ENCODE data around the gene KLHL20.
"Not testable (repeated sequence)": the region's sequence is repeated elsewhere in the genome, so short reads cannot be mapped to it uniquely, and the experiment has no call there.

The KLHL20 gene

GRCh38 chr1:173749137-173749536 lies 34.4 kb downstream of the KLHL20 start:
- DNase-seq (ENCODE audit: low spot score) = no peak

GRCh38 chr1:173753830-173754229 lies 39.0 kb downstream of the KLHL20 start:
- DNase-seq (ENCODE audit: low spot score) = no peak

- DNase-seq (ENCODE audit: low spot score) = no peak
These were observed 42.9 kb downstream of the KLHL20 start for GRCh38 chr1:173757666-173758065.

GRCh38 chr1:173758110-173758509 lies 43.3 kb downstream of the KLHL20 start:
- DNase-seq (ENCODE audit: low spot score) = no peak

GRCh38 chr1:173758980-173759379 lies 44.2 kb downstream of the KLHL20 start:
- no peak for DNase-seq (ENCODE audit: low spot score)

GRCh38 chr1:173764331-173764730 lies 49.5 kb downstream of the KLHL20 start:
- DNase-seq (ENCODE audit: low spot score) = not testable (repeated sequence)

- no peak for DNase-seq (ENCODE audit: low spot score)
These were observed 53.4 kb downstream of the KLHL20 start for GRCh38 chr1:173768206-173768605.

GRCh38 chr1:173768827-173769226 lies 54.0 kb downstream of the KLHL20 start:
- DNase-seq (ENCODE audit: low spot score) = no peak

- not testable (repeated sequence) for DNase-seq (ENCODE audit: low spot score)
These were observed 55.5 kb downstream of the KLHL20 start for GRCh38 chr1:173770330-173770729.

GRCh38 chr1:173771560-173771959 lies 56.8 kb downstream of the KLHL20 start:
- no peak for DNase-seq (ENCODE audit: low spot score)

GRCh38 chr1:173775578-173776226 lies 60.9 kb downstream of the KLHL20 start:
- no peak for DNase-seq (ENCODE audit: low spot score)

GRCh38 chr1:173779936-173780335 lies 65.2 kb downstream of the KLHL20 start:
- DNase-seq (ENCODE audit: low spot score) = no peak

- no peak for DNase-seq (ENCODE audit: low spot score)
These were observed 70.2 kb downstream of the KLHL20 start for GRCh38 chr1:173784997-173785396.

- DNase-seq (ENCODE audit: low spot score) = no peak
These were observed 75.1 kb downstream of the KLHL20 start for GRCh38 chr1:173789841-173790240.

- DNase-seq (ENCODE audit: low spot score) = no peak
These were observed 83.3 kb downstream of the KLHL20 start for GRCh38 chr1:173798078-173798477.

GRCh38 chr1:173799995-173800394 lies 85.2 kb downstream of the KLHL20 start:
- DNase-seq (ENCODE audit: low spot score) = not testable (repeated sequence)

- no peak for DNase-seq (ENCODE audit: low spot score)
These were observed 88.2 kb downstream of the KLHL20 start for GRCh38 chr1:173802961-173803360.

- DNase-seq (ENCODE audit: low spot score) = not testable (repeated sequence)
These were observed 98.9 kb downstream of the KLHL20 start for GRCh38 chr1:173813654-173814053.

GRCh38 chr1:173818459-173818858 lies 103.7 kb downstream of the KLHL20 start:
- no peak for DNase-seq (ENCODE audit: low spot score)

GRCh38 chr1:173821680-173822079 lies 106.9 kb downstream of the KLHL20 start:
- DNase-seq (ENCODE audit: low spot score) = no peak

GRCh38 chr1:173823781-173824314 lies 109.1 kb downstream of the KLHL20 start:
- DNase-seq (ENCODE audit: low spot score) = no peak

GRCh38 chr1:173824315-173825081 lies 109.7 kb downstream of the KLHL20 start, which contains the start of the genes CENPL and DARS2:
Gene CENPL, minus strand, starts transcription at chr1:173824883. Its CDS starts 13,584 bp downstream, at chr1:173811299.
Gene DARS2, plus strand, starts transcription at chr1:173824673. Its CDS starts 557 bp downstream, at chr1:173825230.
- peak; percentile 91 for DNase-seq (ENCODE audit: low spot score)

GRCh38 chr1:173827611-173828010 lies 112.8 kb downstream of the KLHL20 start:
- no peak for DNase-seq (ENCODE audit: low spot score)
